KBM-7 (cell line): Measurements from ENCODE around the gene HMX2.

ENCODE experiments used
- DNase-seq: peaks from one replicate; pipeline ENCODE4 v3.0.0-alpha.2; 2015
- in situ Hi-C: fragments of 300-500 bp; cut with MboI; formaldehyde crosslinking; loops from 2 replicates; pipeline ENCODE4 v1.14.3; 2020; ENCODE audit warnings: low sequenced_read_pairs, low pct_unique_long_range_greater_than_20kb, mixed read lengths

HMX2 gene

DNA sequence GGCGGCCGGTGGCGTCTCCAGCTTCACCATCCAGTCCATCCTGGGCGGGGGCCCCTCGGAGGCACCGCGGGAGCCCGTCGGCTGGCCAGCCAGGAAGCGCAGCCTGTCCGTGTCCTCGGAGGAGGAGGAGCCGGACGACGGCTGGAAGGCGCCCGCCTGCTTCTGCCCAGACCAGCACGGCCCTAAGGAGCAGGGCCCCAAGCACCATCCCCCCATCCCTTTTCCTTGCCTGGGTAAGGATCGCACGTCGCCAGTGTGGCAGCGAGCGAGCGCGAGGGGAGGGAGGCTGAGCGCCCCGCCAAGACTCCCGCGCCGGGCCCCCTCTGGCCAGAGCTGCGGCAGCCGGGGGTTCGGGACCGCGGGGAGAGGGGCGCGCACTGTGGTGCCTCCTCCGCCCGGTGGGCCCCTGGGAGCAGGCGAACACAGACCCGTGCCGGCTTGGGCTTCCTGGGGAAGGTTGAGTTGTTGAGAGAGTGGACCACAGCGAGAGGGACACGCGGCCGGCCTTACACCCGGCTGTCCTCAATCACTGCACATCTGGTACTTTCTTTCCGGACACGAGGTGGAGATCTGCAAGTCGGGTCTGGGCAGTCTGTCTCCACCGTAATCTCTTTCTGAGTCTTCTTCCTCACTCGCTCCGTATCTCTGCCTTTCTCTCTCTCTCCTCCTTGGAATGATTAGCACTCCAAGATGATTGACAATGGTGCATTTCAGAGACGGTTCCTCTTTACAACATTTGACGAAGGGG, 652 bp downstream of the HMX2 start:
- in situ Hi-C loops, result loop anchor here (25.0 kb wide), 1 partner anchor 414 kb away; no protein-coding TSS in a partner anchor
- DNase-seq, result peak; percentile 52

DNA sequence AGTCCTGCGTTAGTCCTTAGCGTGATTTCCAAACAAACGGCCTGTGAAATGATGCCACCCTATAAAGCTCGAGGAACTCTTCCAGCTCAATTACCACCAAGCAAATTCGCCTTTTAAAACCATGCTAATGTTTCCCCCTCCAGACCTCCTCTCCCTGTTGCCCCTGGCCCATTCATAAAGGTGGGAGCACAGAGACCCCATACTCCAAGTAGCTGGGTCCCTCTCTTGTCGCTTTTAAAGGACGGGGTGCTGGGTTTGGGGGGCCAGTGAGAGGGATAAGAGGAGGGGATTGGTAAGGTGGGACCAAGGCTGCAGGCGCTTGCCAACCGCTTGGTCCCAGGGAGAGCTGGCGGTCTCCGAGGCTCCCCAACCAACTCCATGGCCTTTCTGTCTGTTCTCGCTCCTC, 1.2 kb downstream of the HMX2 start:
- no peak for DNase-seq
- in situ Hi-C loops, result loop anchor here (25.0 kb wide), 1 partner anchor 413 kb away; no protein-coding TSS in a partner anchor

DNA sequence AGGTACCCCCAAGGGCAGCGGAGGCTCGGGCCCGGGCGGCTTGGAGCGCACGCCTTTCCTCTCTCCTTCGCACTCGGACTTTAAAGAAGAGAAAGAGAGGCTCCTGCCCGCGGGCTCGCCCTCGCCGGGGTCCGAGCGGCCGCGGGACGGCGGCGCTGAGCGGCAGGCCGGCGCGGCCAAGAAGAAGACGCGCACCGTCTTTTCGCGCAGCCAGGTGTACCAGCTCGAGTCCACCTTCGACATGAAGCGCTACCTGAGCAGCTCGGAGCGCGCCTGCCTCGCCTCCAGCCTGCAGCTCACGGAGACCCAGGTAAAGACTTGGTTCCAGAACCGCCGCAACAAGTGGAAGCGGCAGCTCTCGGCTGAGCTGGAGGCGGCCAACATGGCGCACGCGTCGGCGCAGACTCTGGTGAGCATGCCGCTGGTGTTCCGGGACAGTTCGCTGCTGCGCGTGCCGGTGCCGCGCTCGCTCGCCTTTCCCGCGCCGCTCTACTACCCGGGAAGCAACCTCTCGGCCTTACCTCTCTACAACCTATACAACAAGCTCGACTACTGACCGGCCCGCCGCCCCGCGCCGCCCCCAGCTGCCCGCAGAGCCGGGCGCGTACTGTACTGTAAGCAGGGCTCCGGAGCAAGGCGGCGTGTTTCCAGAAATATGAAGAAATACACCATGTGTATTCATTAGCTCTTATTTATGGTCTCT, 1.8 kb downstream of the HMX2 start:
- no peak for DNase-seq
- in situ Hi-C loops, result loop anchor here (25.0 kb wide), 1 partner anchor 413 kb away; no protein-coding TSS in a partner anchor

- no peak for DNase-seq
- in situ Hi-C loops, result no loop called here
Observed at GRCh38 chr10:123150271-123150985, 2.5 kb downstream of the HMX2 start.

- in situ Hi-C loops, result no loop called here
- DNase-seq, result no peak
Observed at GRCh38 chr10:123150986-123151736, 3.2 kb downstream of the HMX2 start.

- DNase-seq, result no peak
- in situ Hi-C loops, result no loop called here
Observed at GRCh38 chr10:123151737-123152135, 3.8 kb downstream of the HMX2 start.

GRCh38 chr10:123153486-123154091, 5.7 kb downstream of the HMX2 start:
- in situ Hi-C loops, result no loop called here
- DNase-seq, result no peak

- in situ Hi-C loops, result no loop called here
- peak; percentile 100 for DNase-seq
Observed at GRCh38 chr10:123154092-123154710, 6.3 kb downstream of the HMX2 start, which contains the start of gene BUB3. BUB3 (plus strand) TSS chr10:123154402; CDS start chr10:123154918, 516 bp downstream.

GRCh38 chr10:123154711-123155505, 7.0 kb downstream of the HMX2 start:
- DNase-seq, result peak; percentile 69
- in situ Hi-C loops, result no loop called here

DNA sequence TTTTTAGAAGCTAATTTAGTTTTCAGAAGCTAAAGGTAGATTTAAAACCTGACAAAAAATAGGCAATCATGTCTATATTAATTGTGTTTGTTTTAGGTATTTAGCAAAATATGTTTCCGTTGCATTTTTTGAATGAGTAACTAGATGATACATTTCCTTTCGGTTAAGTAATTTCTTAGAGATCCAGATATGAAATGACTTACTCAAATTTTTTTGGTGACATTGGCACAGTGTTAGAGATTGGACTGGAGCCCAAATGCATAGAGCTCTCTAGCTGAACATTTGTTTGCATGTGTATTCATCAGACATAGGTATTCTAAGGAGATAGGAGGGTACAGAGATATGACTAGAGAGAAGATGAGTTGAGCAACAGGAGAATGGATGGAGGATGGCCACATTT, 8.1 kb downstream of the HMX2 start:
- in situ Hi-C loops, result no loop called here
- no peak for DNase-seq

DNA sequence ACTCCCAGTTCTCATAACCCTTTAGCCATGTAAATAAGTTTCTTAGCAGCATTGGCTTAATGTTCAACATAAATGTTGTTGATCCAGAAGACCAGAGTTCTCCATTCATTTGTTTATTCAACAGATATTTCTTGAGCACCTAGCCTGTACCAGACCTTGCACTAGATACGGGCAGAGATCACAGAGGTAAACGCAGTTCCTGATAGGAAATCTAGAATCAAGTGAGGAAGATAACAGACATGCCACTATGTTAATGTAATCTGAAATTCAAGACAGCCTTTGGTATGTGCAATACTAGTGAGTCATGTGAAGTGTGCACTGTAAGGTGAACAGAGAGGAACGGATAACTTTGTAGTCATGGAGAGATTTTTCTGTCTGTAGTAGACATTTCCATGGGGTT, 9.3 kb downstream of the HMX2 start:
- in situ Hi-C loops, result no loop called here
- DNase-seq, result no peak

- in situ Hi-C loops, result no loop called here
- no peak for DNase-seq
Observed at GRCh38 chr10:123158682-123159081, 10.7 kb downstream of the HMX2 start.

GRCh38 chr10:123160311-123160980, 12.5 kb downstream of the HMX2 start:
- in situ Hi-C loops, result no loop called here
- DNase-seq, result peak; percentile 14

DNA sequence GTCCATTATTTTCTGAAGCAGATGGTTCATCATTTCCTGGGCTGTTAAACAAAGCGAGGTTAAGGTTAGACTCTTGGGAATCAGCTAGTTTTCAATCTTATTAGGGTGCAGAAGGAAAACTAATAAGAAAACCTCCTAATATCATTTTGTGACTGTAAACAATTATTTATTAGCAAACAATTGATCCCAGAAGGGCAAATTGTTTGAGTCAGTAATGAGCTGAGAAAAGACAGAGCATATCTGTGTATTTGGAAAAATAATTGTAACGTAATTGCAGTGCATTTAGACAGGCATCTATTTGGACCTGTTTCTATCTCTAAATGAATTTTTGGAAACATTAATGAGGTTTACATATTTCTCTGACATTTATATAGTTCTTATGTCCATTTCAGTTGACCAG, 16.4 kb downstream of the HMX2 start:
- in situ Hi-C loops, result no loop called here
- no peak for DNase-seq

DNA sequence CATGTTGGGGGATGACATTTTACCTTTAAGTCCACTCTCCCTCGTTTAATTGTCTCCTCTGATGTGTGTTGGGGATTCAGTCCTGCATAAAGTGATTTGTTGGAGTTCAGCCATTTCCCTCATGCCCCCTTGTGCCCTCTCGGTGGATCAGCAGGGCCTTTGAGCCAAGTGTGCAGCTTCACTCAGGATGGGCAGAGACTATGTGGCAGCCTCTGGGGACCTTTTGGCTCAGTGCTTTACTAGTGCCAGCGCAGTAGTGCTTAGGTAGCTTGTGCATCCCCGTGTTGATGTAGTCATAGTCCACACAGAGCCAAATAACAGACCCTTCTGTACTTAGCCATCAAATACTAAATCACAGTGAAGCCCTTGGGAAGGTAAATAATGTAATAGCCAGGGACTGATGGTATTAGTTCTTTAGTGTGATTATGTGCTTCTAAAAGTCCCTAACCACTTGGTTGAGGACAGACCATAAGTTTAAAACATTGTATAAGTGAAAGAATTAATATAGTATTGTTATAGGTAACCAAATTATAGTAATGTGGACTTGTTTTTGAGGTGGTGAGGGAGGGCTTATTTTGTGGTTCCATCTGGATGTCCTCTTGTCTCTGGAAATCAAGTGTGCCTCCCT, 17.6 kb downstream of the HMX2 start:
- peak; percentile 28 for DNase-seq
- in situ Hi-C loops, result no loop called here

GRCh38 chr10:123166618-123167017, 18.7 kb downstream of the HMX2 start:
- no peak for DNase-seq
- in situ Hi-C loops, result no loop called here

DNA sequence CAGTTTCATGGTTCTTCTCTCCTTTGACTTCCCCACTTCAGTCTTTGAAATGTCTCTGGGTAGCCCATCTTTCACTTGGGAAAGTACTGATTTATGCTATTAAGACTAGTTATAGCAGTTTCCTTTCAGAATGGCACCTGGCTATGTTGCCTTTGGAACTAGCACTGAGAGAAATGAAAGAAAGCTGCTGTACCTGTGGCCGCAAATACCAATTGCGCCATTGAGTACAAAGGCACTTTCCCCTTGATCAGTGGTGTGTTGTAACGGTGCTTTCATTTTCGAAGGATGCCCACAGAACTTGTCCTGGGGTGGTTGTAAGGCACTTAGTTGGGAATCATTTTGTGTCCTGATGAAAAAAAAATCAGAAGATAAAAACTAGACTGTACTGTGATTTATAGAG, 23.0 kb downstream of the HMX2 start:
- in situ Hi-C loops, result no loop called here
- DNase-seq, result no peak
